ENCODE results near the gene FTCD. TPM values are rescaled to one million over a fixed set of nuclear protein-coding genes. Genes with fewer than 3 reads are reported as not detected.
"Not testable (repeated sequence)": the region's sequence is repeated elsewhere in the genome, so short reads cannot be mapped to it uniquely, and the experiment has no call there.

The FTCD gene
- total and polyA plus RNA-seq, 4 donors: 0.50 to 8.7 (median 1.8) TPM

- no peaks in the 10 kb centered on the region for H3K9me3 ChIP-seq (ENCODE audit: control insufficient read depth, low read length)
- no peaks in the 10 kb centered on the region for H3K27me3 ChIP-seq (ENCODE audit: control insufficient read depth in 1 of 2, insufficient read depth in 2 of 2, low read length in 1 of 2)
- DNase-seq (peak; percentile 35 to 63), ATAC-seq (ENCODE audit: low FRiP score) (no peak)
- H3K36me3 ChIP-seq (ENCODE audit: control insufficient read depth in 1 of 2, insufficient read depth in 2 of 2, low read length in 1 of 2): no peaks in the 10 kb centered on the region
- H3K4me3 ChIP-seq (ENCODE audit: low read length in 2 of 2): no peak overlapping the region
- H3K4me1 ChIP-seq (ENCODE audit: control insufficient read depth in 1 of 2, insufficient read depth in 2 of 2, low read length in 2 of 2): no peaks in the 10 kb centered on the region
- intact Hi-C loops (cut with DNase I): no loop called here
- no peak overlapping the region for H3K27ac ChIP-seq (ENCODE audit: low read depth in 1 of 2, low read length in 2 of 2)
- 91 to 93% methylated on average over 45 of the region's 45 CpGs for WGBS, 2 donors
Observed at GRCh38 chr21:46151989-46152926, 3.1 kb downstream of the FTCD start.

GRCh38 chr21:46151261-46151988 is 4.0 kb downstream of the FTCD start:
- H3K4me1 ChIP-seq (ENCODE audit: control insufficient read depth in 1 of 2, insufficient read depth in 2 of 2, low read length in 2 of 2): no peaks in the 10 kb centered on the region
- H3K27me3 ChIP-seq (ENCODE audit: control insufficient read depth in 1 of 2, insufficient read depth in 2 of 2, low read length in 1 of 2): no peaks in the 10 kb centered on the region
- no peaks in the 10 kb centered on the region for H3K36me3 ChIP-seq (ENCODE audit: control insufficient read depth in 1 of 2, insufficient read depth in 2 of 2, low read length in 1 of 2)
- WGBS, 2 donors: 87 to 88% methylated on average over 46 to 47 of the region's 47 CpGs
- no peak for ATAC-seq (ENCODE audit: low FRiP score)
- H3K27ac ChIP-seq (ENCODE audit: low read depth in 1 of 2, low read length in 2 of 2): no peak overlapping the region
- no peak overlapping the region for H3K4me3 ChIP-seq (ENCODE audit: low read length in 2 of 2)
- peak; percentile 46 to 70 for DNase-seq
- intact Hi-C loops (cut with DNase I): no loop called here
- no peaks in the 10 kb centered on the region for H3K9me3 ChIP-seq (ENCODE audit: control insufficient read depth, low read length)

- intact Hi-C loops (cut with DNase I): no loop called here
- no peak for ATAC-seq (ENCODE audit: low FRiP score)
- Histone ChIP-seq H3K4me3 (ENCODE audit: low read length in 2 of 2) (no peak overlapping the region), H3K27ac (ENCODE audit: low read depth in 1 of 2, low read length in 2 of 2) (no peak overlapping the region), H3K36me3 (ENCODE audit: control insufficient read depth in 1 of 2, insufficient read depth in 2 of 2, low read length in 1 of 2) (no peaks in the 10 kb centered on the region), H3K27me3 (ENCODE audit: control insufficient read depth in 1 of 2, insufficient read depth in 2 of 2, low read length in 1 of 2) (no peaks in the 10 kb centered on the region), H3K4me1 (ENCODE audit: control insufficient read depth in 1 of 2, insufficient read depth in 2 of 2, low read length in 2 of 2) (no peaks in the 10 kb centered on the region), H3K9me3 (ENCODE audit: control insufficient read depth, low read length) (no peaks in the 10 kb centered on the region)
- WGBS, 2 donors: 85 to 88% methylated on average over 24 of the region's 24 CpGs
- DNase-seq: peak; percentile 42 to 71
Observed at GRCh38 chr21:46150491-46151121, 4.8 kb downstream of the FTCD start.

GRCh38 chr21:46150073-46150472 is 5.3 kb downstream of the FTCD start:
- Histone ChIP-seq H3K27me3 (ENCODE audit: control insufficient read depth in 1 of 2, insufficient read depth in 2 of 2, low read length in 1 of 2) (no peaks in the 10 kb centered on the region), H3K27ac (ENCODE audit: low read depth in 1 of 2, low read length in 2 of 2) (no peak overlapping the region), H3K9me3 (ENCODE audit: control insufficient read depth, low read length) (no peaks in the 10 kb centered on the region), H3K36me3 (ENCODE audit: control insufficient read depth in 1 of 2, insufficient read depth in 2 of 2, low read length in 1 of 2) (no peaks in the 10 kb centered on the region), H3K4me1 (ENCODE audit: control insufficient read depth in 1 of 2, insufficient read depth in 2 of 2, low read length in 2 of 2) (no peaks in the 10 kb centered on the region), H3K4me3 (ENCODE audit: low read length in 2 of 2) (no peak overlapping the region)
- peak; percentile 40 to 64 for DNase-seq
- ATAC-seq (ENCODE audit: low FRiP score): no peak
- intact Hi-C loops (cut with DNase I): no loop called here
- 86 to 88% methylated on average over 18 to 19 of the region's 19 CpGs for WGBS, 2 donors

- 84% methylated on average over 22 of the region's 22 CpGs for WGBS, 2 donors
- no peaks in the 10 kb centered on the region for H3K27me3 ChIP-seq (ENCODE audit: control insufficient read depth in 1 of 2, insufficient read depth in 2 of 2, low read length in 1 of 2)
- ATAC-seq (ENCODE audit: low FRiP score) (no peak), DNase-seq (peak; percentile 26 to 70)
- no peak overlapping the region for H3K27ac ChIP-seq (ENCODE audit: low read depth in 1 of 2, low read length in 2 of 2)
- H3K4me3 ChIP-seq (ENCODE audit: low read length in 2 of 2): no peak overlapping the region
- intact Hi-C loops (cut with DNase I): no loop called here
- no peaks in the 10 kb centered on the region for H3K9me3 ChIP-seq (ENCODE audit: control insufficient read depth, low read length)
- H3K4me1 ChIP-seq (ENCODE audit: control insufficient read depth in 1 of 2, insufficient read depth in 2 of 2, low read length in 2 of 2): no peaks in the 10 kb centered on the region
- H3K36me3 ChIP-seq (ENCODE audit: control insufficient read depth in 1 of 2, insufficient read depth in 2 of 2, low read length in 1 of 2): no peaks in the 10 kb centered on the region
Observed at GRCh38 chr21:46149205-46149901, 6.0 kb downstream of the FTCD start.

GRCh38 chr21:46148106-46148505 is 7.3 kb downstream of the FTCD start:
- Histone ChIP-seq H3K27me3 (ENCODE audit: control insufficient read depth in 1 of 2, insufficient read depth in 2 of 2, low read length in 1 of 2) (no peaks in the 10 kb centered on the region), H3K4me3 (ENCODE audit: low read length in 2 of 2) (no peak overlapping the region), H3K36me3 (ENCODE audit: control insufficient read depth in 1 of 2, insufficient read depth in 2 of 2, low read length in 1 of 2) (no peaks in the 10 kb centered on the region), H3K27ac (ENCODE audit: low read depth in 1 of 2, low read length in 2 of 2) (no peak overlapping the region), H3K9me3 (ENCODE audit: control insufficient read depth, low read length) (no peaks in the 10 kb centered on the region), H3K4me1 (ENCODE audit: control insufficient read depth in 1 of 2, insufficient read depth in 2 of 2, low read length in 2 of 2) (no peaks in the 10 kb centered on the region)
- intact Hi-C loops (cut with DNase I): no loop called here
- peak; percentile 34 to 62 for DNase-seq
- ATAC-seq (ENCODE audit: low FRiP score): no peak
- 91 to 93% methylated on average over 11 of the region's 11 CpGs for WGBS, 2 donors

- H3K9me3 ChIP-seq (ENCODE audit: control insufficient read depth, low read length); H3K27me3 ChIP-seq (ENCODE audit: control insufficient read depth in 1 of 2, insufficient read depth in 2 of 2, low read length in 1 of 2); H3K4me1 ChIP-seq (ENCODE audit: control insufficient read depth in 1 of 2, insufficient read depth in 2 of 2, low read length in 2 of 2); H3K4me3 ChIP-seq (ENCODE audit: low read length in 2 of 2); H3K36me3 ChIP-seq (ENCODE audit: control insufficient read depth in 1 of 2, insufficient read depth in 2 of 2, low read length in 1 of 2); H3K27ac ChIP-seq (ENCODE audit: low read depth in 1 of 2, low read length in 2 of 2); intact Hi-C loops (cut with DNase I); ATAC-seq (ENCODE audit: low FRiP score): not testable (repeated sequence)
- 87 to 88% methylated on average over 12 of the region's 12 CpGs for WGBS, 2 donors
- DNase-seq: peak; percentile 41 to 63
Observed at GRCh38 chr21:46147429-46147828, 8.0 kb downstream of the FTCD start.

- H3K36me3 ChIP-seq (ENCODE audit: control insufficient read depth in 1 of 2, insufficient read depth in 2 of 2, low read length in 1 of 2): no peaks in the 10 kb centered on the region
- intact Hi-C loops (cut with DNase I): no loop called here
- no peaks in the 10 kb centered on the region for H3K9me3 ChIP-seq (ENCODE audit: control insufficient read depth, low read length)
- H3K4me1 ChIP-seq (ENCODE audit: control insufficient read depth in 1 of 2, insufficient read depth in 2 of 2, low read length in 2 of 2): no peaks in the 10 kb centered on the region
- peak; percentile 34 to 41 for DNase-seq
- H3K27me3 ChIP-seq (ENCODE audit: control insufficient read depth in 1 of 2, insufficient read depth in 2 of 2, low read length in 1 of 2): no peaks in the 10 kb centered on the region
- ATAC-seq (ENCODE audit: low FRiP score): no peak
- H3K4me3 ChIP-seq (ENCODE audit: low read length in 2 of 2): no peak overlapping the region
- no peak overlapping the region for H3K27ac ChIP-seq (ENCODE audit: low read depth in 1 of 2, low read length in 2 of 2)
- 78 to 80% methylated on average over 14 of the region's 14 CpGs for WGBS, 2 donors
Observed at GRCh38 chr21:46146856-46147255, 8.5 kb downstream of the FTCD start.

Data from aorta (tissue), 5 donors.